H9 (cell line): Measurements from ENCODE around the gene FTO. TPM values are rescaled to one million over a fixed set of nuclear protein-coding genes. Genes with fewer than 3 reads are reported as not detected.

Experiments used
- DNase-seq: peaks from one replicate; pipeline ENCODE4 v3.0.0-alpha.2; 2017
- H2AFZ ChIP-seq: one replicate; pipeline ENCODE4 v1.6.1; 2013; ENCODE audit warnings: mild to moderate bottlenecking, low read length, control low read depth, moderate library complexity
- H2AK5ac ChIP-seq: 2 replicates; pipeline ENCODE4 v1.6.1; 2013; ENCODE audit warnings: low read length, control low read depth, mixed read lengths; ENCODE audit not compliant: insufficient read length
- H2BK120ac ChIP-seq: one replicate; pipeline ENCODE4 v1.6.1; 2013; ENCODE audit warnings: low read depth, mild to moderate bottlenecking, low read length, control low read depth, inconsistent platforms; ENCODE audit not compliant: poor library complexity, severe bottlenecking
- H2BK12ac ChIP-seq: 2 replicates; pipeline ENCODE4 v1.6.1; 2013; ENCODE audit warnings: low read length, control low read depth, mixed read lengths, low read depth; ENCODE audit not compliant: insufficient read length
- H2BK15ac ChIP-seq: 2 replicates; pipeline ENCODE4 v1.6.1; 2013; ENCODE audit warnings: low read depth, low read length, control low read depth
- H2BK20ac ChIP-seq: one replicate; pipeline ENCODE4 v1.6.1; 2013; ENCODE audit warnings: low read depth, mild to moderate bottlenecking, low read length, control low read depth, inconsistent platforms; ENCODE audit not compliant: poor library complexity, severe bottlenecking
- H2BK5ac ChIP-seq: 2 replicates; pipeline ENCODE4 v1.6.1; 2013; ENCODE audit warnings: low read length, control low read depth, mixed read lengths; ENCODE audit not compliant: insufficient read length
- H3K14ac ChIP-seq: 2 replicates; pipeline ENCODE4 v1.6.1; 2013; ENCODE audit warnings: low read length, control low read depth; ENCODE audit not compliant: insufficient read depth
- H3K18ac ChIP-seq: 2 replicates; pipeline ENCODE4 v1.6.1; 2013; ENCODE audit warnings: low read depth, mild to moderate bottlenecking, mixed read lengths, low read length, control low read depth; ENCODE audit not compliant: insufficient read length
- H3K23ac ChIP-seq: 2 replicates; pipeline ENCODE4 v1.6.1; 2013; ENCODE audit warnings: low read length, control low read depth, mixed read lengths, low read depth; ENCODE audit not compliant: insufficient read length
- H3K23me2 ChIP-seq: 2 replicates; pipeline ENCODE4 v1.6.1; 2013; ENCODE audit warnings: low read depth, mild to moderate bottlenecking, mixed read lengths, low read length, control low read depth; ENCODE audit not compliant: insufficient read length, poor library complexity, severe bottlenecking
- H3K27ac ChIP-seq: 2 replicates; pipeline ENCODE4 v1.5.1; 2013; ENCODE audit warnings: low read length, control low read depth, mixed read lengths, low read depth; ENCODE audit not compliant: insufficient read length
- H3K27me3 ChIP-seq: 2 replicates; pipeline ENCODE4 v1.6.1; 2013; ENCODE audit warnings: low read length, control low read depth, inconsistent platforms; ENCODE audit not compliant: insufficient read depth
- H3K4ac ChIP-seq: 2 replicates; pipeline ENCODE4 v1.6.1; 2013; ENCODE audit warnings: low read depth, mild to moderate bottlenecking, control low read depth, inconsistent platforms, low read length, moderate library complexity
- H3K4me1 ChIP-seq: 2 replicates; pipeline ENCODE4 v1.6.1; 2013; ENCODE audit warnings: low read length, control low read depth, inconsistent platforms; ENCODE audit not compliant: insufficient read depth
- H3K4me2 ChIP-seq: 2 replicates; pipeline ENCODE4 v1.6.1; 2013; ENCODE audit warnings: low read length, control low read depth, mixed read lengths; ENCODE audit not compliant: insufficient read length, insufficient read depth
- H3K56ac ChIP-seq: 2 replicates; pipeline ENCODE4 v1.6.1; 2013; ENCODE audit warnings: low read depth, mild to moderate bottlenecking, mixed read lengths, low read length, control low read depth; ENCODE audit not compliant: insufficient read length
- H3K79me1 ChIP-seq: 2 replicates; pipeline ENCODE4 v1.6.1; 2013; ENCODE audit warnings: low read depth, mild to moderate bottlenecking, moderate library complexity, low read length, control low read depth, inconsistent platforms; ENCODE audit not compliant: insufficient read depth, poor library complexity, severe bottlenecking
- H3K79me2 ChIP-seq: 2 replicates; pipeline ENCODE4 v1.6.1; 2013; ENCODE audit warnings: low read length, control low read depth, inconsistent platforms; ENCODE audit not compliant: insufficient read depth
- H3K9ac ChIP-seq: 2 replicates; pipeline ENCODE4 v1.6.1; 2013; ENCODE audit warnings: low read length, control low read depth, mixed read lengths; ENCODE audit not compliant: insufficient read length; ENCODE audit errors: extremely low read depth
- H3K9me3 ChIP-seq: one replicate; pipeline ENCODE4 v1.6.1; 2013; ENCODE audit warnings: low read depth, low read length, inconsistent platforms; ENCODE audit not compliant: control insufficient read depth
- H3T11ph ChIP-seq: one replicate; pipeline ENCODE4 v1.6.1; 2013; ENCODE audit warnings: mild to moderate bottlenecking, low read length, control low read depth, inconsistent platforms
- H4K20me1 ChIP-seq: one replicate; pipeline ENCODE4 v1.6.1; 2013; ENCODE audit not compliant: control insufficient read depth, insufficient read length, insufficient read depth
- H4K5ac ChIP-seq: 2 replicates; pipeline ENCODE4 v1.6.1; 2013; ENCODE audit warnings: low read depth, mild to moderate bottlenecking, mixed read lengths, low read length, control low read depth; ENCODE audit not compliant: insufficient read length
- H4K8ac ChIP-seq: replicated peaks from 2 replicates; pipeline ENCODE4 v1.6.1; 2013; ENCODE audit warnings: low read length, control low read depth, mixed read lengths, low read depth; ENCODE audit not compliant: insufficient read length
- H4K91ac ChIP-seq: 2 replicates; pipeline ENCODE4 v1.6.1; 2013; ENCODE audit warnings: low read depth, mild to moderate bottlenecking, moderate library complexity, mixed read lengths, low read length, control low read depth; ENCODE audit not compliant: insufficient read length
- H3K27ac Mint-ChIP-seq, 3 experiments: 2 replicates in 2 of 3; 3 replicates in 1 of 3; pipeline ENCODE4 v1.8.0; 2020 to 2021; ENCODE audit warnings: mixed read lengths in 3 of 3, mild to moderate bottlenecking in 1 of 3, moderate library complexity in 1 of 3
- H3K27me3 Mint-ChIP-seq: 2 replicates; pipeline ENCODE4 v1.8.0; 2021; ENCODE audit warnings: low read depth, mild to moderate bottlenecking, moderate library complexity, mixed read lengths
- H3K36me3 Mint-ChIP-seq, 3 experiments: 2 replicates in 2 of 3; 3 replicates in 1 of 3; pipeline ENCODE4 v1.8.0; 2020 to 2021; ENCODE audit warnings: low read depth in 3 of 3, mixed read lengths in 3 of 3; ENCODE audit not compliant: insufficient read depth in 1 of 3
- H3K4me1 Mint-ChIP-seq, 2 experiments: 2 replicates each; pipeline ENCODE4 v1.8.0; 2020; ENCODE audit warnings: mixed read lengths in 2 of 2
- H3K4me3 Mint-ChIP-seq, 2 experiments: 2 replicates in 1 of 2; 3 replicates in 1 of 2; pipeline ENCODE4 v1.8.0; 2020 to 2021; ENCODE audit warnings: mild to moderate bottlenecking in 2 of 2, mixed read lengths in 2 of 2, moderate library complexity in 1 of 2
- H3K9me3 Mint-ChIP-seq, 2 experiments: 2 replicates in 1 of 2; 3 replicates in 1 of 2; pipeline ENCODE4 v1.8.0; 2020; ENCODE audit warnings: mild to moderate bottlenecking in 2 of 2, mixed read lengths in 2 of 2, moderate library complexity in 1 of 2
- WGBS: extraction: QIAGEN DNeasy Blood & Tissue Kit; methylation state at CpG from one replicate; pipeline ENCODE4 v1.1.7; 2013; ENCODE audit warnings: missing lambda C conversion rate, low lambda C conversion rate, mixed read lengths; ENCODE audit not compliant: insufficient read length; ENCODE audit errors: extremely low coverage; 5-methylcytosine and 5-hydroxymethylcytosine counted together
- total RNA-seq: library from RNA; stranded (reverse); gene quantifications from 2 replicates; pipeline ENCODE4 v1.2.1, GENCODE V29; 2021
- TF ChIP-seq, protein P1 (sequence below): fragments of 200-600 bp; sonication (generic); conservative IDR thresholded peaks from 3 replicates; pipeline ENCODE4 v1.8.0; 2021; ENCODE audit warnings: antibody characterized with exemption, mild to moderate bottlenecking

The FTO gene
- total RNA-seq, 1 experiment from 2014 or later, result 67.9 TPM

DNA sequence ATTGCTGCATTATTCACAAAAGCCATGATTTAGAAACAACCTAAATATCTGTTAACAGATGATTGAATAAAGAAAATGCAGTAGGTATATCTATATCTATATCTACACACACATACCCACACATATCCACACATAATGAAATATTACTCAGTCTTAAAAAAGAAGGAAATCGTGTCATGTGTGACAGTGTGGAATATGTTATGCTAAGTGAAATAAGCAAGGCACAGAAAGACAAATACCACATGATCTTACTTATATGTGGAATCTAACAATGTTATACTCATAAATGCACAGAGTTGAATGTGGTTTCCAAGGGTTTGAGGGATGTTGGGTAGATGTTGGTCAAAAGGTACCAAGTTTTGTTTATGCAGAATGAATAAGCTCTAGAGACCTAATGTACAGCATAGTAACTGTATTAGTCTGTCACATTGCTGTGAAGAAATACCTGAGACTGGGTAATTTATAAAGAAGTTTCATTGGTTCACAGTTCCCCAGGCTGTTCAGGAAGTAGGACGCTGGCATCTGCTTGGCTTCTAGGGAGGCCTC, 156.1 kb downstream of the FTO start:
- Mint-ChIP-seq H3K27me3 (no peaks in the 10 kb centered on the region), H3K36me3 (no peaks in the 10 kb centered on the region; a peak in 1 of 7 replicates), H3K4me3 (no peak overlapping the region), H3K4me1 (peaks cover 12 to 22% of the 10 kb centered on the region in 2 experiments), H3K27ac (peak overlapping the region in 1 of 3 experiments; percentile 20; a peak in 1 of 7 replicates), H3K9me3 (no peaks in the 10 kb centered on the region)
- H3K27me3 ChIP-seq, result no peaks in the 10 kb centered on the region
- no peak overlapping the region for H3K14ac ChIP-seq
- H3K79me1 ChIP-seq, result no peaks in the 10 kb centered on the region
- TF ChIP-seq, protein P1, sequence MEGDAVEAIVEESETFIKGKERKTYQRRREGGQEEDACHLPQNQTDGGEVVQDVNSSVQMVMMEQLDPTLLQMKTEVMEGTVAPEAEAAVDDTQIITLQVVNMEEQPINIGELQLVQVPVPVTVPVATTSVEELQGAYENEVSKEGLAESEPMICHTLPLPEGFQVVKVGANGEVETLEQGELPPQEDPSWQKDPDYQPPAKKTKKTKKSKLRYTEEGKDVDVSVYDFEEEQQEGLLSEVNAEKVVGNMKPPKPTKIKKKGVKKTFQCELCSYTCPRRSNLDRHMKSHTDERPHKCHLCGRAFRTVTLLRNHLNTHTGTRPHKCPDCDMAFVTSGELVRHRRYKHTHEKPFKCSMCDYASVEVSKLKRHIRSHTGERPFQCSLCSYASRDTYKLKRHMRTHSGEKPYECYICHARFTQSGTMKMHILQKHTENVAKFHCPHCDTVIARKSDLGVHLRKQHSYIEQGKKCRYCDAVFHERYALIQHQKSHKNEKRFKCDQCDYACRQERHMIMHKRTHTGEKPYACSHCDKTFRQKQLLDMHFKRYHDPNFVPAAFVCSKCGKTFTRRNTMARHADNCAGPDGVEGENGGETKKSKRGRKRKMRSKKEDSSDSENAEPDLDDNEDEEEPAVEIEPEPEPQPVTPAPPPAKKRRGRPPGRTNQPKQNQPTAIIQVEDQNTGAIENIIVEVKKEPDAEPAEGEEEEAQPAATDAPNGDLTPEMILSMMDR, result no peak
- H3K27ac ChIP-seq, result no peak overlapping the region
- no peak overlapping the region for H3K4me2 ChIP-seq
- H3K23ac ChIP-seq, result no peak overlapping the region
- H2BK5ac ChIP-seq, result no peak overlapping the region
- WGBS, result no CpG with 5 or more reads among the region's 2 CpGs
- H3K9ac ChIP-seq, result no peak overlapping the region
- no peaks in the 10 kb centered on the region for H3K9me3 ChIP-seq
- H4K8ac ChIP-seq, result no peak overlapping the region
- H2AFZ ChIP-seq, result no peak overlapping the region
- no peak overlapping the region for H3T11ph ChIP-seq
- H2BK15ac ChIP-seq, result no peak overlapping the region
- H2BK12ac ChIP-seq, result no peak overlapping the region
- H2AK5ac ChIP-seq, result no peak overlapping the region
- H2BK120ac ChIP-seq, result no peak overlapping the region
- DNase-seq, result no peak
- peaks cover 3% of the 10 kb centered on the region; the same call in 1 of the 2 replicates for H3K4me1 ChIP-seq
- no peak overlapping the region for H3K18ac ChIP-seq
- H3K4ac ChIP-seq, result no peak overlapping the region
- H3K23me2 ChIP-seq, result no peaks in the 10 kb centered on the region
- H4K20me1 ChIP-seq, result no peaks in the 10 kb centered on the region
- no peaks in the 10 kb centered on the region for H3K79me2 ChIP-seq
- no peak overlapping the region for H4K5ac ChIP-seq
- no peak overlapping the region for H3K56ac ChIP-seq
- H4K91ac ChIP-seq, result no peak overlapping the region
- no peak overlapping the region for H2BK20ac ChIP-seq
